ENCODE results near the gene VASP. TPM values are rescaled to one million over a fixed set of nuclear protein-coding genes. Genes with fewer than 3 reads are reported as not detected.

The VASP gene
- total and polyA plus RNA-seq, 9 of the 15 experiments (the other 6 are each of a cell fraction or from before 2014, with no cell fraction given), result 16.7 to 261 (median 112) TPM

GRCh38 chr19:45457776-45458175, 49.5 kb upstream of the VASP start (continued):
- TF ChIP-seq GTF3C2 (IDR thresholded peaks at IDR 0.05; ENCODE audit: borderline replicate concordance, extremely low read depth, insufficient read length) (peak; percentile 72), PRMT5 (CRISPR knock-in tag; IDR thresholded peaks at IDR 0.05) (no peak), NCOA4 (IDR thresholded peaks at IDR 0.05; ENCODE audit: partially characterized antibody) (no peak), HLTF (IDR thresholded peaks at IDR 0.05) (no peak), E2F8 (IDR thresholded peaks at IDR 0.05; ENCODE audit: low read depth, partially characterized antibody) (no peak), RBM25 (IDR thresholded peaks at IDR 0.05; ENCODE audit: low read depth, low read length, severe bottlenecking) (peak; percentile 80), NKRF (IDR thresholded peaks at IDR 0.05; ENCODE audit: borderline replicate concordance) (no peak), DDX20 (tag; IDR thresholded peaks at IDR 0.05; ENCODE audit: low read depth) (no peak), MTF1 (CRISPR knock-in tag; IDR thresholded peaks at IDR 0.05; ENCODE audit: borderline replicate concordance) (no peak), PBX2 (CRISPR knock-in tag; IDR thresholded peaks at IDR 0.05; ENCODE audit: low read depth) (no peak), PBX2 (tag; conservative IDR thresholded peaks at IDR 0.05; ENCODE audit: low read depth) (no peak), NFRKB (IDR thresholded peaks at IDR 0.05; ENCODE audit: low read depth) (no peak), NEUROD1 (IDR thresholded peaks at IDR 0.05; ENCODE audit: borderline replicate concordance, low read depth, low read length, partially characterized antibody) (no peak)

All from K562 (cell line).